ENCODE results near the gene DNM3. TPM values are rescaled to one million over a fixed set of nuclear protein-coding genes. Genes with fewer than 3 reads are reported as not detected.

DNM3 gene
- polyA plus RNA-seq, 4 donors, result 4.3 to 5.7 (median 5.0) TPM

DNA sequence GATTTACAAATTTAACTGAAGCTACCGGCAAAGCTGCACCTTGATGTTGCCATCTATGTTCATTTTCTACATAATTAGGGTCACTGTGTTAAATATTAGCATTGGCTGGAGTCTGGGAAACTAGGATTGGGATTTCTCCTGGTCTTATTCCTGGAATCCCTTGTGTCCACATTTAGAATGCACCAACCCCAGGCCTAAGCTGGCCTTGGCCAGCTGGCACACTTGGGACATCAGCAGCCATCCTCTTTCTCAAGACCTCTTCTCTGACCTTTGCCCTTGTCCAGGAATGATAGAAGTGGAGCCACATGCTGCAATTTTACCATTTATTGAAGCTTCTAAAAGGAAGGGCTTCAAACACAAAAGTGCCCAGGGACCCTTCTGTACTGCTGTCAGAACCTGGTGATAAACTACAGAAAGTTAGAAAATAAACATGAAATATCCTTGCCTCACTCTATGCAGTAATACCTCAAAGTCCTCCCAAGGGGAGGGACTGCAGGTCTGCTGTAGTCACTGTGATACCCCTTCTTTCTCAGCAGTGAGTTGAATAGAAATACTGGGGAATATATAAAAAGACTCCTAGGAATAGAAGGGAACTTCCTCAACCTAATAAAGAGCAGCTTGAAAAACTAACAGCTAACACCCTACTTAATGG is 616.3 kb downstream of the DNM3 start:
- no peak for DNase-seq (ENCODE audit: low read depth in 4 of 4, low spot score in 3 of 4)

GRCh38 chr1:172460177-172460576 is 618.9 kb downstream of the DNM3 start:
- DNase-seq (ENCODE audit: low read depth in 4 of 4, low spot score in 3 of 4), result no peak

DNA sequence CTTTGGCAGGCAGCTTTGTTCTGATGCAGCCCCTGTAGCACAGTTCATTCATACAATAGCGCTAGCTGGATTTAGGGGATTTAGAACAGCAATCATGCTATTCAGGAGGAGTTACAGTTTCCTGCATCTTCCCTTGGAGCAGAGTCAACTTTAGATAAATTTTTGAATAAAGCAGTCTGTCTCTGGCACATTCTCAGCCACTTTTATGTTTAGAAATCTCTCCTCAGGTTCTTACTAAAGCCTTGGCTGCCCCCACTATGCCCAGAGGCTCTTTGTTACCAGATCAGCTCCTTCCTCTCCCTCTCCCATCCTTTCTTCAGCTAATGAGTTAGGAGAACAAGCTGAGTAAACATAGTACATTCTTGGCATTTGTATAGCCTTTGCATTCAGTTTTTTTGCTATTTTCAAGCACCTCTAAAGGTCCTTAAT is 619.6 kb downstream of the DNM3 start:
- DNase-seq (ENCODE audit: low read depth in 4 of 4, low spot score in 3 of 4), result no peak

Other genes starting within 250 kb of the DNM3 start
- gene MYOCOS, start 219.3 kb upstream of the DNM3 start, polyA plus RNA-seq (ENCODE audit: insufficient read length in 4 of 4), result under 1 TPM; 0.26 to 0.58 (median 0.43) TPM
- gene MYOC, start 188.8 kb upstream of the DNM3 start, polyA plus RNA-seq (ENCODE audit: insufficient read length in 4 of 4), result under 1 TPM; 0.08 to 0.29 (median 0.21) TPM
- gene VAMP4, start 99.4 kb upstream of the DNM3 start, polyA plus RNA-seq (ENCODE audit: insufficient read length in 4 of 4), result 10 to 100 TPM; 15.2 to 19.3 (median 19.0) TPM
- gene METTL13, start 59.8 kb upstream of the DNM3 start, polyA plus RNA-seq (ENCODE audit: insufficient read length in 4 of 4), result 10 to 100 TPM; 33.0 to 37.8 (median 37.6) TPM